ENCODE data around the gene GNPNAT1. TPM values are rescaled to one million over a fixed set of nuclear protein-coding genes. Genes with fewer than 3 reads are reported as not detected.
"Not testable (repeated sequence)": the region's sequence is repeated elsewhere in the genome, so short reads cannot be mapped to it uniquely, and the experiment has no call there.

Gene GNPNAT1
- polyA plus RNA-seq, 4 donors, result 13.5 to 43.4 (median 21.6) TPM

GRCh38 chr14:52786887-52787286, 4.5 kb downstream of the GNPNAT1 start:
- peaks cover 0 to 4% (median 3%) of the 10 kb centered on the region in 3 donors for H3K4me1 ChIP-seq (ENCODE audit: control insufficient read depth in 3 of 3, insufficient read depth in 2 of 3, low read depth in 1 of 3, low read length in 2 of 3)
- no peak for FAIRE-seq
- DNase-seq, result no peak
- no peaks in the 10 kb centered on the region for H3K9me3 ChIP-seq (ENCODE audit: control insufficient read depth in 2 of 2, insufficient read depth in 1 of 2, low read depth in 1 of 2, low read length in 1 of 2)
- H3K4me3 ChIP-seq (ENCODE audit: low read depth in 1 of 3, low read length in 3 of 3), result no peak overlapping the region
- H3K27me3 ChIP-seq (ENCODE audit: control insufficient read depth in 3 of 3, insufficient read depth in 3 of 3, low read length in 3 of 3), result no peaks in the 10 kb centered on the region
- H3K36me3 ChIP-seq (ENCODE audit: control insufficient read depth in 3 of 3, insufficient read depth in 2 of 3, low read depth in 1 of 3, low read length in 3 of 3), result no peaks in the 10 kb centered on the region
- no peak overlapping the region for H3K27ac ChIP-seq (ENCODE audit: low read depth in 1 of 3, low read length in 2 of 3)

GRCh38 chr14:52783206-52783605, 8.2 kb downstream of the GNPNAT1 start:
- Histone ChIP-seq H3K27ac (ENCODE audit: low read depth in 1 of 3, low read length in 2 of 3) (no peak overlapping the region), H3K36me3 (ENCODE audit: control insufficient read depth in 3 of 3, insufficient read depth in 2 of 3, low read depth in 1 of 3, low read length in 3 of 3) (peaks cover 0 to 10% (median 5%) of the 10 kb centered on the region in 3 donors), H3K9me3 (ENCODE audit: control insufficient read depth in 2 of 2, insufficient read depth in 1 of 2, low read depth in 1 of 2, low read length in 1 of 2) (no peaks in the 10 kb centered on the region), H3K4me3 (ENCODE audit: low read depth in 1 of 3, low read length in 3 of 3) (no peak overlapping the region), H3K4me1 (ENCODE audit: control insufficient read depth in 3 of 3, insufficient read depth in 2 of 3, low read depth in 1 of 3, low read length in 2 of 3) (no peaks in the 10 kb centered on the region), H3K27me3 (ENCODE audit: control insufficient read depth in 3 of 3, insufficient read depth in 3 of 3, low read length in 3 of 3) (no peaks in the 10 kb centered on the region)
- DNase-seq (no peak), FAIRE-seq (no peak)
- 82 to 94% (median 94%) methylated on average over 1 of the region's 1 CpG for WGBS, 3 donors

- no peak for DNase-seq
- Histone ChIP-seq H3K4me1 (ENCODE audit: control insufficient read depth in 3 of 3, insufficient read depth in 2 of 3, low read depth in 1 of 3, low read length in 2 of 3) (no peaks in the 10 kb centered on the region), H3K27me3 (ENCODE audit: control insufficient read depth in 3 of 3, insufficient read depth in 3 of 3, low read length in 3 of 3) (no peaks in the 10 kb centered on the region), H3K36me3 (ENCODE audit: control insufficient read depth in 3 of 3, insufficient read depth in 2 of 3, low read depth in 1 of 3, low read length in 3 of 3) (peaks cover 0 to 11% (median 5%) of the 10 kb centered on the region in 3 donors), H3K4me3 (ENCODE audit: low read depth in 1 of 3, low read length in 3 of 3) (no peak overlapping the region), H3K27ac (ENCODE audit: low read depth in 1 of 3, low read length in 2 of 3) (no peak overlapping the region), H3K9me3 (ENCODE audit: control insufficient read depth in 2 of 2, insufficient read depth in 1 of 2, low read depth in 1 of 2, low read length in 1 of 2) (no peaks in the 10 kb centered on the region)
- FAIRE-seq, result no peak
- 96 to 98% (median 98%) methylated on average over 1 of the region's 1 CpG for WGBS, 3 donors
Observed at GRCh38 chr14:52781629-52782028, 9.8 kb downstream of the GNPNAT1 start.

- no peak for DNase-seq
- Histone ChIP-seq H3K9me3 (ENCODE audit: control insufficient read depth in 2 of 2, insufficient read depth in 1 of 2, low read depth in 1 of 2, low read length in 1 of 2) (no peaks in the 10 kb centered on the region), H3K27me3 (ENCODE audit: control insufficient read depth in 3 of 3, insufficient read depth in 3 of 3, low read length in 3 of 3) (no peaks in the 10 kb centered on the region), H3K4me1 (ENCODE audit: control insufficient read depth in 3 of 3, insufficient read depth in 2 of 3, low read depth in 1 of 3, low read length in 2 of 3) (no peaks in the 10 kb centered on the region), H3K27ac (ENCODE audit: low read depth in 1 of 3, low read length in 2 of 3) (no peak overlapping the region), H3K4me3 (ENCODE audit: low read depth in 1 of 3, low read length in 3 of 3) (no peak overlapping the region), H3K36me3 (ENCODE audit: control insufficient read depth in 3 of 3, insufficient read depth in 2 of 3, low read depth in 1 of 3, low read length in 3 of 3) (peaks cover 1 to 14% (median 5%) of the 10 kb centered on the region in 3 donors)
- 91 to 93% (median 92%) methylated on average over 1 of the region's 1 CpG for WGBS, 3 donors
- FAIRE-seq, result no peak
Observed at GRCh38 chr14:52780893-52781292, 10.5 kb downstream of the GNPNAT1 start.

GRCh38 chr14:52778702-52779101, 12.7 kb downstream of the GNPNAT1 start:
- H3K36me3 ChIP-seq (ENCODE audit: control insufficient read depth in 3 of 3, insufficient read depth in 2 of 3, low read depth in 1 of 3, low read length in 3 of 3), result peaks cover 5 to 19% (median 6%) of the 10 kb centered on the region in 3 donors
- DNase-seq (no peak), FAIRE-seq (no peak)
- 90 to 93% (median 91%) methylated on average over 7 of the region's 7 CpGs for WGBS, 3 donors
- H3K4me1 ChIP-seq (ENCODE audit: control insufficient read depth in 3 of 3, insufficient read depth in 2 of 3, low read depth in 1 of 3, low read length in 2 of 3), result no peaks in the 10 kb centered on the region
- H3K4me3 ChIP-seq (ENCODE audit: low read depth in 1 of 3, low read length in 3 of 3), result no peak overlapping the region
- H3K9me3 ChIP-seq (ENCODE audit: control insufficient read depth in 2 of 2, insufficient read depth in 1 of 2, low read depth in 1 of 2, low read length in 1 of 2), result no peaks in the 10 kb centered on the region
- H3K27ac ChIP-seq (ENCODE audit: low read depth in 1 of 3, low read length in 2 of 3), result no peak overlapping the region
- H3K27me3 ChIP-seq (ENCODE audit: control insufficient read depth in 3 of 3, insufficient read depth in 3 of 3, low read length in 3 of 3), result no peaks in the 10 kb centered on the region

- Histone ChIP-seq H3K27ac (ENCODE audit: low read depth in 1 of 3, low read length in 2 of 3) (no peak overlapping the region), H3K36me3 (ENCODE audit: control insufficient read depth in 3 of 3, insufficient read depth in 2 of 3, low read depth in 1 of 3, low read length in 3 of 3) (peaks cover 5 to 19% (median 6%) of the 10 kb centered on the region in 3 donors), H3K9me3 (ENCODE audit: control insufficient read depth in 2 of 2, insufficient read depth in 1 of 2, low read depth in 1 of 2, low read length in 1 of 2) (no peaks in the 10 kb centered on the region), H3K4me1 (ENCODE audit: control insufficient read depth in 3 of 3, insufficient read depth in 2 of 3, low read depth in 1 of 3, low read length in 2 of 3) (no peaks in the 10 kb centered on the region), H3K4me3 (ENCODE audit: low read depth in 1 of 3, low read length in 3 of 3) (no peak overlapping the region), H3K27me3 (ENCODE audit: control insufficient read depth in 3 of 3, insufficient read depth in 3 of 3, low read length in 3 of 3) (no peaks in the 10 kb centered on the region)
- no peak for DNase-seq
- 78 to 88% (median 86%) methylated on average over 7 of the region's 7 CpGs for WGBS, 3 donors
- FAIRE-seq, result no peak
Observed at GRCh38 chr14:52776816-52777215, 14.6 kb downstream of the GNPNAT1 start.

- no peak overlapping the region for H3K27ac ChIP-seq (ENCODE audit: low read depth in 1 of 3, low read length in 2 of 3)
- no peaks in the 10 kb centered on the region for H3K4me1 ChIP-seq (ENCODE audit: control insufficient read depth in 3 of 3, insufficient read depth in 2 of 3, low read depth in 1 of 3, low read length in 2 of 3)
- H3K4me3 ChIP-seq (ENCODE audit: low read depth in 1 of 3, low read length in 3 of 3), result no peak overlapping the region
- no peaks in the 10 kb centered on the region for H3K27me3 ChIP-seq (ENCODE audit: control insufficient read depth in 3 of 3, insufficient read depth in 3 of 3, low read length in 3 of 3)
- peaks cover 5 to 12% (median 11%) of the 10 kb centered on the region in 3 donors for H3K36me3 ChIP-seq (ENCODE audit: control insufficient read depth in 3 of 3, insufficient read depth in 2 of 3, low read depth in 1 of 3, low read length in 3 of 3)
- H3K9me3 ChIP-seq (ENCODE audit: control insufficient read depth in 2 of 2, insufficient read depth in 1 of 2, low read depth in 1 of 2, low read length in 1 of 2), result no peaks in the 10 kb centered on the region
- DNase-seq (no peak), FAIRE-seq (no peak)
Observed at GRCh38 chr14:52769887-52770286, 21.5 kb downstream of the GNPNAT1 start.

- 92 to 96% (median 93%) methylated on average over 3 of the region's 3 CpGs for WGBS, 3 donors
- FAIRE-seq, result no peak
Observed at GRCh38 chr14:52767058-52767833, 24.2 kb downstream of the GNPNAT1 start.

GRCh38 chr14:52762923-52763322, 28.5 kb downstream of the GNPNAT1 start:
- WGBS, 3 donors, result 85 to 91% (median 88%) methylated on average over 4 of the region's 4 CpGs
- not testable (repeated sequence) for H3K27me3 ChIP-seq (ENCODE audit: control insufficient read depth in 3 of 3, insufficient read depth in 3 of 3, low read length in 3 of 3); H3K27ac ChIP-seq (ENCODE audit: low read depth in 1 of 3, low read length in 2 of 3); H3K9me3 ChIP-seq (ENCODE audit: control insufficient read depth in 2 of 2, insufficient read depth in 1 of 2, low read depth in 1 of 2, low read length in 1 of 2); H3K4me3 ChIP-seq (ENCODE audit: low read depth in 1 of 3, low read length in 3 of 3); FAIRE-seq; DNase-seq; H3K4me1 ChIP-seq (ENCODE audit: control insufficient read depth in 3 of 3, insufficient read depth in 2 of 3, low read depth in 1 of 3, low read length in 2 of 3)
- peaks cover 3 to 24% (median 8%) of the 10 kb centered on the region in 3 donors for H3K36me3 ChIP-seq (ENCODE audit: control insufficient read depth in 3 of 3, insufficient read depth in 2 of 3, low read depth in 1 of 3, low read length in 3 of 3)

More at GRCh38 chr14:52767058-52767833, 24.2 kb downstream of the GNPNAT1 start:
- no peaks in the 10 kb centered on the region for H3K9me3 ChIP-seq (ENCODE audit: control insufficient read depth in 2 of 2, insufficient read depth in 1 of 2, low read depth in 1 of 2, low read length in 1 of 2)
- no peaks in the 10 kb centered on the region for H3K27me3 ChIP-seq (ENCODE audit: control insufficient read depth in 3 of 3, insufficient read depth in 3 of 3, low read length in 3 of 3)
- H3K4me1 ChIP-seq (ENCODE audit: control insufficient read depth in 3 of 3, insufficient read depth in 2 of 3, low read depth in 1 of 3, low read length in 2 of 3), result no peaks in the 10 kb centered on the region
- peaks cover 9 to 16% (median 12%) of the 10 kb centered on the region in 3 donors for H3K36me3 ChIP-seq (ENCODE audit: control insufficient read depth in 3 of 3, insufficient read depth in 2 of 3, low read depth in 1 of 3, low read length in 3 of 3)
- no peak for DNase-seq
- no peak overlapping the region for H3K27ac ChIP-seq (ENCODE audit: low read depth in 1 of 3, low read length in 2 of 3)
- no peak overlapping the region for H3K4me3 ChIP-seq (ENCODE audit: low read depth in 1 of 3, low read length in 3 of 3)
